ENCODE measurements around the gene WDR53. TPM values are rescaled to one million over a fixed set of nuclear protein-coding genes. Genes with fewer than 3 reads are reported as not detected.

Gene WDR53
- total RNA-seq, result 2.0 and 7.1 TPM in 2 replicates

DNA sequence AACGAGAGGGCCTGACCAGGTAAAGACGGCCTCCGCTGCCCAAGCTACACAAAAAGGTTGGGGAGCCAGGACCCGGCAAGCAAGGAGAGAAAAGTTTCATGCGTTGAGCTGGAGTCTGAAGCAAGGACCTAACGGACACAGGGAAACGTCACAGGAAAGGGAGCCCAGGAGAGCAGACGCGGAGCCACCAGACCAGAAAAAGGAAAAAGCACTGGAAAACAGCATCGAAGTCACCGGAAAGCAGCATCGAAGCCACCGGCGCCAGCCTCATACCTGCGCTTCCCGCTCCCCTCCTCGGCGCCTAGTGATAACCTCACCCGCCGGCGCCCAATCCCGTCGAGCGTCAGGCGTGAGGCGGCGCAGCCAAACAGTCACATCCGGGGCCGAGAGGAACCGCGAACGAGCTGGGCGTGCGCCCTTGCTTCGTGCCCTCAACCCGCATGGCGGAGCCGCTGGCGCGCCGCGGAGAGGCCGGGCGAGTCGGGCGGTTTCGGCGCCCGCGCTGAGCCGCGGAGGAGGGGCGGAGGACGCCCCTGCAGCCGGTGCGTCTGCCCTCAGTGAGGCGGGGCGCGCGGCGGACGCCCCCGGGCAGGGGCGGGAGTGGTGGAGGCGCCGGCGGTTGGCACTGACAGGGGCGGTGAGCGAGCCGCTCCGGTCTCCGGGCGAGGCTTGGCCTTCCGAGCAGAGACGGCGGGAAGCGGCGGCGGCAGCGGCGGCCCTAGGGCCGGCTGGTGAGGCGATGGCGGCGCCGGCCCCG, at the start of gene WDR53, which contains the start of gene FBXO45:
TSS of gene WDR53 (minus strand) at position 309 of the 757 bp plus-strand sequence. CDS start 7,079 bp downstream, outside the sequence.
TSS of gene FBXO45 (plus strand) at position 415 of the 757 bp plus-strand sequence. CDS start at position 740, 325 bp downstream.

DNA sequence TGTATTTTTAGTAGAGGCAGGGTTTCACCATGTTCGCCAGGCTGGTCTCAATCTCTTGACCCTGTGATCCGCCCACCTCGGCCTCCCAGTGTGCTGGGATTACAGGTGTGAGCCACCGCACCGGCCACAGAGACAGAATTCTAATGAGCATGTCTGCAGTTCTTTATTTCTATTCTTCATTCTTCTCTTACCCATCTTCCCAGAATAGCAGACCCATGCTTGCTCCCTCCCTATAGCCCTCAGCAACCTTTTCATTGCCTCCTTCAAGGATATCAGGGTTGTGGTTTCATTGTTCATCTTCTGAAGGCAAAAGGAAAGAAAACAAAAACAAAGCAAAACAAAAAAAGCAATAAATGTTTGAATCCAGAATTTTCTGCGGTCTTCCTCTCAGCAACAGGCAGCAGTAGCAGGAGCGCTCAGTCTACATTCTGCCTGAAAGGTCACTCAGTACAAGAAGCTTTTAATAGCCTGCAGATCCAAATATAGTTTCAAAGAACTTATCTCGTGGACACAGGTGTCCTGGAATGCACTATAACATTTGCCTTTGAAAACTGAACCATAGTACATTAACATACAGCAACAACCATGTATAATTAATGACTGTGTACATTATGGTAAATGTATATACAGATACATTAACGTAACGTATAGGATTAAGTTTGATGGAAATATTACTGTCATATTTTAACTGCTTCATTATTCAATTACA, 53.3 kb downstream of the WDR53 start, which contains the start of gene SMCO1:
TSS of gene SMCO1 (minus strand) at position 434 of the 709 bp plus-strand sequence. CDS start at position 297, 137 bp downstream.

Other genes with a start within 250 kb of the WDR53 start
- not detected in 2 replicates for gene TM4SF19, start 230.2 kb downstream of the WDR53 start, total RNA-seq
- 7.0 and 9.2 TPM in 2 replicates for gene UBXN7, start 136.1 kb downstream of the WDR53 start, total RNA-seq
- 7.0 and 7.9 TPM in 2 replicates for gene RNF168, start 64.8 kb downstream of the WDR53 start, total RNA-seq
- gene SMCO1, start 53.2 kb downstream of the WDR53 start, total RNA-seq, result not detected in 2 replicates
- gene FBXO45, start 106 bp upstream of the WDR53 start, total RNA-seq, result 4.3 and 5.7 TPM in 2 replicates
- 0.36 and 1.3 TPM in 2 replicates for gene NRROS, start 71.1 kb upstream of the WDR53 start, total RNA-seq
- gene CEP19, start 143.7 kb upstream of the WDR53 start, total RNA-seq, result 1.6 and 3.2 TPM in 2 replicates
- gene PIGX, start 143.8 kb upstream of the WDR53 start, total RNA-seq, result 26.7 and 30.0 TPM in 2 replicates
- gene PAK2, start 171.3 kb upstream of the WDR53 start, total RNA-seq, result 26.0 and 34.5 TPM in 2 replicates

All from cardiac atrium fibroblast (primary cell).